K562 (cell line): ENCODE measurements around the gene TIMM17A. TPM values are rescaled to one million over a fixed set of nuclear protein-coding genes. Genes with fewer than 3 reads are reported as not detected.
A peak's percentile ranks its signal among the peaks of the same experiment; 100 is the strongest.

ENCODE experiments used
- ATAC-seq: fragments of 200-7000 bp; cut with Tn5 transposase; 3 replicates; pipeline ENCODE4 v1.9.1; 2020; ENCODE audit warnings: moderate library complexity
- BruUV-seq: library from RNA; stranded (reverse); fragments of 400-500 nt; replicated peaks from 2 replicates; lab custom pipeline; 2021; lab: Mats Ljungman, UMichigan
- CTCF ChIA-PET: fragments of 300-600 bp; formaldehyde crosslinking; extraction: SDS; loops from one replicate; lab custom pipeline; 2021; ENCODE audit warnings: low intra/inter-chr PET ratio; lab: Yijun Ruan, JAX
- POLR2A ChIA-PET: fragments of 300-600, 350-650 bp; sonication (Branson Sonifier 250); formaldehyde crosslinking; extraction: SDS; loops from one replicate; lab custom pipeline; 2021; ENCODE audit warnings: antibody characterized with exemption, inconsistent platforms; lab: Yijun Ruan, JAX
- DNase-seq, 4 experiments: peaks; one replicate each; pipeline versions ENCODE4 v3.0.0 to v3.0.0-alpha.2; 2011 to 2018; ENCODE audit warnings: low spot score in 3 of 4, mixed read lengths in 3 of 4; ENCODE audit errors: extremely low read depth in 1 of 4
- FAIRE-seq: peaks from 2 replicates; lab custom pipeline; 2011; peaks lifted over from hg19 to GRCh38; lab: Jason Lieb, UNC
- H2AFZ ChIP-seq: 2 replicates; pipeline ENCODE4 v1.6.0; 2011; ENCODE audit warnings: low read depth, low read length, control low read depth, inconsistent platforms
- H3K27ac ChIP-seq: fragments of 200-600 bp; 3 replicates; pipeline ENCODE4 v1.8.0; 2011; ENCODE audit warnings: low read depth, mild to moderate bottlenecking, control low read depth, inconsistent platforms, low read length, moderate library complexity, mixed read lengths; ENCODE audit errors: extremely low read depth
- H3K27me3 ChIP-seq, 2 experiments: fragments of 300-600 bp in 1 of 2; 2 replicates in 1 of 2; 3 replicates in 1 of 2; pipeline versions ENCODE4 v1.6.0 to v1.8.0; 2011; ENCODE audit warnings: inconsistent platforms in 2 of 2, low read length in 2 of 2, mild to moderate bottlenecking in 1 of 2, mixed read lengths in 1 of 2, moderate library complexity in 1 of 2; ENCODE audit not compliant: control insufficient read depth in 2 of 2, insufficient read depth in 2 of 2
- H3K36me3 ChIP-seq: fragments of 300-600 bp; 3 replicates; pipeline ENCODE4 v1.8.0; 2011; ENCODE audit warnings: mild to moderate bottlenecking, low read length, inconsistent platforms; ENCODE audit not compliant: control insufficient read depth, insufficient read depth
- H3K4me1 ChIP-seq, 2 experiments: fragments of 200-600 bp in 1 of 2; replicated peaks in 1 of 2; 2 replicates in 1 of 2; 3 replicates in 1 of 2; pipeline versions ENCODE4 v1.5.1 to v1.8.0; 2011; ENCODE audit warnings: inconsistent platforms in 2 of 2, low read length in 2 of 2, mild to moderate bottlenecking in 1 of 2, mixed read lengths in 1 of 2, moderate library complexity in 1 of 2; ENCODE audit not compliant: control insufficient read depth in 2 of 2, insufficient read depth in 2 of 2
- H3K4me2 ChIP-seq: 2 replicates; pipeline ENCODE4 v1.6.1; 2011; ENCODE audit warnings: low read length, control low read depth, inconsistent platforms, mixed read lengths; ENCODE audit not compliant: insufficient read depth
- H3K4me3 ChIP-seq: fragments of 200-600 bp; sonication (generic), shearing (Covaris generic); 2 replicates; pipeline ENCODE4 v1.5.1; 2016; ENCODE audit warnings: control low read depth, inconsistent platforms
- H3K79me2 ChIP-seq: fragments of 200-600 bp; 3 replicates; pipeline ENCODE4 v1.8.0; 2011; ENCODE audit warnings: low read length, inconsistent platforms; ENCODE audit not compliant: control insufficient read depth, insufficient read depth
- H3K9ac ChIP-seq, 2 experiments: 2 replicates each; pipeline versions ENCODE4 v1.6.0 to v1.6.1; 2011; ENCODE audit warnings: low read depth in 2 of 2, low read length in 2 of 2, control low read depth in 1 of 2, inconsistent platforms in 1 of 2, mild to moderate bottlenecking in 1 of 2, mixed read lengths in 1 of 2; ENCODE audit not compliant: insufficient read depth in 1 of 2
- H3K9me1 ChIP-seq: one replicate; pipeline ENCODE4 v1.6.0; 2011; ENCODE audit warnings: inconsistent platforms, mild to moderate bottlenecking, low read length, moderate library complexity; ENCODE audit not compliant: control insufficient read depth, insufficient read depth
- H3K9me3 ChIP-seq: replicated peaks from 2 replicates; pipeline ENCODE4 v1.5.1; 2011; ENCODE audit warnings: low read depth, low read length, inconsistent platforms; ENCODE audit not compliant: control insufficient read depth, insufficient read depth
- H4K20me1 ChIP-seq: replicated peaks from 2 replicates; pipeline ENCODE4 v1.6.1; 2011; ENCODE audit warnings: low read length, inconsistent platforms, mixed read lengths; ENCODE audit not compliant: control insufficient read depth, insufficient read depth
- CCNT2 ChIP-seq: IDR thresholded peaks from 2 replicates; pipeline ENCODE4 v1.6.1; 2011; ENCODE audit warnings: borderline replicate concordance, low read depth, mild to moderate bottlenecking, moderate library complexity, mixed read lengths, low read length; ENCODE audit not compliant: insufficient read length; ENCODE audit errors: extremely low read depth
- CEBPZ ChIP-seq: fragments of 150-350 bp; IDR thresholded peaks from 2 replicates; pipeline ENCODE4 v1.6.1; 2014; ENCODE audit warnings: low read depth, mild to moderate bottlenecking, low read length, borderline replicate concordance
- CREB3 ChIP-seq: fragments of 450-650 bp; conservative IDR thresholded peaks from 2 replicates; pipeline ENCODE4 v1.6.1; 2016; ENCODE audit warnings: missing genetic modification characterization, low read depth, mild to moderate bottlenecking, missing compliant biosample characterization, moderate library complexity
- NFXL1 ChIP-seq: fragments of 450-650 bp; formaldehyde crosslinking; IDR thresholded peaks from 2 replicates; pipeline ENCODE4 v1.4.0; 2021; ENCODE audit warnings: mild to moderate bottlenecking
- RERE ChIP-seq: sonication (generic); formaldehyde crosslinking; IDR thresholded peaks from 2 replicates; pipeline ENCODE4 v1.8.0; 2023; ENCODE audit warnings: missing genetic modification reagents, mild to moderate bottlenecking, borderline replicate concordance
- STAT5A ChIP-seq: IDR thresholded peaks from 2 replicates; pipeline ENCODE4 v1.6.1; 2012; ENCODE audit warnings: low read length, inconsistent platforms, borderline replicate concordance
- ZFP36 ChIP-seq: fragments of 150-350 bp; IDR thresholded peaks from 2 replicates; pipeline ENCODE4 v1.6.1; 2018; ENCODE audit warnings: low read length, low read depth; ENCODE audit not compliant: partially characterized antibody
- ZKSCAN3 ChIP-seq: fragments of 250-450 bp; sonication (Bioruptor Pico); IDR thresholded peaks from 2 replicates; pipeline ENCODE4 v1.4.0; 2020
- ZNF354B ChIP-seq: fragments of 250-450 bp; sonication (Bioruptor Pico); IDR thresholded peaks from 2 replicates; pipeline ENCODE4 v1.4.0; 2020
- WGBS: fragments of 100-300 bp; shearing (Covaris generic); methylation state at CpG from one replicate; pipeline ENCODE4 v1.1.6; 2016; ENCODE audit warnings: low coverage, mixed read lengths; ENCODE audit not compliant: insufficient coverage; ENCODE audit errors: missing lambda C conversion rate; 5-methylcytosine and 5-hydroxymethylcytosine counted together
- in situ Hi-C: fragments of 300-500 bp; cut with MboI; formaldehyde crosslinking; loops from 4 replicates; pipeline ENCODE4 v1.15.0; 2018; ENCODE audit warnings: inconsistent platforms, mixed read lengths
- intact Hi-C: fragments of 100-400 bp; cut with micrococcal nuclease; formaldehyde crosslinking; loops from 2 replicates; pipeline ENCODE4 v1.14.2; 2022
- polyA plus RNA-seq, 8 experiments: library from polyadenylated mRNA; depleted of rRNA in 4 of 8; stranded (reverse) in 5 of 8; unstranded in 3 of 8; fragments of >200 nt; fragmentation: Nextera tagmentation in 2 of 8; fragmentation: Illumina TruSeq in 1 of 8; extraction: Ambion mirVana in 2 of 8; extraction: Trizol in 1 of 8; gene quantifications; 2 replicates each; pipeline versions ENCODE4 v1.2.1 to v1.2.3, GENCODE V29; 2011 to 2014; ENCODE audit warnings: inconsistent platforms in 1 of 8, missing spikeins in 1 of 8
- total RNA-seq, 7 experiments: library from RNA; depleted of rRNA in 6 of 7; stranded (reverse); fragments of >200 nt in 6 of 7; fragmentation: Illumina TruSeq in 2 of 7; extraction: Trizol in 2 of 7; gene quantifications; 2 replicates each; pipeline versions ENCODE4 v1.2.1 to v1.2.3, GENCODE V29; 2011 to 2021; ENCODE audit warnings: low replicate concordance in 1 of 7

The TIMM17A gene
- total and polyA plus RNA-seq, 9 of the 15 experiments (the other 6 are each of a cell fraction or from before 2014, with no cell fraction given) = 116 to 744 (median 180) TPM

- Histone ChIP-seq H3K4me1 (peaks cover 17 to 40% of the 10 kb centered on the region in 2 experiments), H3K79me2 (no peaks in the 10 kb centered on the region), H3K36me3 (no peaks in the 10 kb centered on the region), H2AFZ (no peak overlapping the region), H3K9ac (peak overlapping the region in 1 of 2 experiments; percentile 61; a peak in 2 of 4 replicates), H3K4me2 (no peak overlapping the region), H3K4me3 (no peak overlapping the region), H3K27ac (no peak overlapping the region), H3K9me1 (no peaks in the 10 kb centered on the region), H3K27me3 (peaks cover 0 to 9% of the 10 kb centered on the region in 2 experiments; a peak in 1 of 5 replicates), H4K20me1 (peaks cover 8% of the 10 kb centered on the region; the same call in 1 of the 2 replicates), H3K9me3 (no peaks in the 10 kb centered on the region)
- CTCF ChIA-PET = no interaction called here
- DNase-seq (no peak), FAIRE-seq (no peak), ATAC-seq (no peak)
- 29% methylated on average over 30 of the region's 35 CpGs for WGBS
- BruUV-seq = no TSS peak
- in situ Hi-C loops = no loop called here
- POLR2A ChIA-PET = interaction anchor here (0.5 to 1.3 kb wide), 6 partner anchors 10 to 482 kb away, joined by 3 to 6 read pairs (median 4); no protein-coding TSS in a partner anchor
- intact Hi-C loops = no loop called here
- no peak for TF ChIP-seq CCNT2
- TF ChIP-seq ZNF354B = no peak
- no peak for TF ChIP-seq ZKSCAN3
- no peak for TF ChIP-seq STAT5A
- no peak for TF ChIP-seq NFXL1 (CRISPR knock-in tag)
- TF ChIP-seq CREB3 = no peak
- TF ChIP-seq ZFP36 = no peak
- no peak for TF ChIP-seq RERE (CRISPR knock-in tag)
- no peak for TF ChIP-seq CEBPZ
Measured at GRCh38 chr1:202012544-202013478, 57.5 kb downstream of the TIMM17A start.
